IPS DF 4.7 (cell line): ENCODE data around the gene NCR1.
"Not testable (repeated sequence)": the region's sequence is repeated elsewhere in the genome, so short reads cannot be mapped to it uniquely, and the experiment has no call there.

Experiments used
- DNase-seq: peaks from one replicate; pipeline ENCODE4 v3.0.0-alpha.2; 2013; ENCODE audit warnings: low spot score; ENCODE audit errors: extremely low read depth

NCR1 gene, protein sequence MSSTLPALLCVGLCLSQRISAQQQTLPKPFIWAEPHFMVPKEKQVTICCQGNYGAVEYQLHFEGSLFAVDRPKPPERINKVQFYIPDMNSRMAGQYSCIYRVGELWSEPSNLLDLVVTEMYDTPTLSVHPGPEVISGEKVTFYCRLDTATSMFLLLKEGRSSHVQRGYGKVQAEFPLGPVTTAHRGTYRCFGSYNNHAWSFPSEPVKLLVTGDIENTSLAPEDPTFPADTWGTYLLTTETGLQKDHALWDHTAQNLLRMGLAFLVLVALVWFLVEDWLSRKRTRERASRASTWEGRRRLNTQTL

DNA sequence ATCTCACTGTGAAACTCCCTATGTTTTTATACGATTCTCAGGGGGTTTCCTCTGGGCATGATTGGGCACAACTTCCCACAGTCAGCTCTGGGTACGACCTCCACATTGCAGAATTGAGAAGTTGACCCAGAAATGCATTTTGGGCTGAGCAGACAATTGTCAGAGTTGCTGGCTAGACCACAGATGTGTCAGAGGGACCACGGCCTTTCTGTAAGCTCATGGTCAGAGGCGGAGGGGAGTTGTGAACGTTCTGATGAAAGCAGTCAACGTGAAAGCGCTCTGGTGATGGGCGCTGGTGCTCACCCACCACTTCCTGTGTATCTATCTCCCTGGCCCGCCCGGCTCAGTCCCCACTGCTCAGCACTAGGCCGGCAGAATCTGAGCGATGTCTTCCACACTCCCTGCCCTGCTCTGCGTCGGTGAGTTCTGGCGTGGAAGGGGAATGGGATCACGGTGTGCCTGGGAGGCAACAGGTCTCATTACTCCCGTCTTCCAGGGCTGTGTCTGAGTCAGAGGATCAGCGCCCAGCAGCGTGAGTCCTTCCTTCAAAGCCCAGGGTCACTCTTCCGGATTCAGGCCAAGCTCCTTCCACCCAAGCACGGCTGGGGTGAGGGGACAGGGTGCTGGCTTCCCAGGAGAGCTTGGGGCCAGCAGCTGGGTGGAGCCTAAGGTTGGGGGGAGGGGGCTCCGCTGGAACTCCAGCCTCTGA is at the start of gene NCR1:
NCR1 (plus strand) TSS at position 346 of the 709 bp plus-strand sequence; CDS start at position 386, 40 bp downstream.
- no peak for DNase-seq

DNA sequence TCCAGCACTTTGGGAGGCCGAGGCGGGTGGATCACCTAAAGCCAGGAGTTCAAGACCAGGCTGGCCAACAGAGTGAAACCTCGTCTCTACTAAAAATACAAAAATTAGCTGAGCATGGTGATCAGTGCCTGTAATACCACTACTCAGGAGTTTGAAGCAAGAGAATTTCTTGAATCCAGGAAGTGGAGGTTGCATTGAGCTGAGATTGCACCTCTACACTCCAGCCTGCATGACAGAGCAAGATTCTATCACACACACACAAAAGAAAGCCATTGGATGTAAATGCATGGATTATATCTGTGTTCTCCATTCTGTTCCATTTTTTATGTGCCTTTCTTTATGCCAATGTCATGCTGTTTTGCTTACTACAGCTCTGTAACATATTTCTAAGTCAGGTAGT is 47.5 kb upstream of the NCR1 start:
- DNase-seq = not testable (repeated sequence)

DNA sequence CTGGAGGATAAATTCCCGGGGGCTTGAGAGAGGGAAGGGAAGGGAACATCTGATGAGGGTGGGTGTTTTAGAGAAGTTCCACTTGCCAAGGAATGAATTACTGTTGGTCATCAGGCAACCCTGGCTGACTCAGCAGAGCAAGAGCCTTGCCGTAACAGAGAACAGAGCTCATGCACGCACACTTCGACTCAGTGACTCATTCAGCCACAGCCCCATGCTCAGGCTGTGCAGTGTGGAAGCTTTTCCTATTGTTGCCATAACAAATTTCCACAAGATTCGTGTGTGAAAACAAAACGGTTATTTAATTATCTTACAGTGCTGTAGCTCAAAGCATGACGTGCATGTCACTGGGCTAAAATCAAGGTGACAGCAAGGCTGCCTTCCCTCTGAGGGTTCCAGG is 46.5 kb upstream of the NCR1 start:
- DNase-seq = not testable (repeated sequence)

DNA sequence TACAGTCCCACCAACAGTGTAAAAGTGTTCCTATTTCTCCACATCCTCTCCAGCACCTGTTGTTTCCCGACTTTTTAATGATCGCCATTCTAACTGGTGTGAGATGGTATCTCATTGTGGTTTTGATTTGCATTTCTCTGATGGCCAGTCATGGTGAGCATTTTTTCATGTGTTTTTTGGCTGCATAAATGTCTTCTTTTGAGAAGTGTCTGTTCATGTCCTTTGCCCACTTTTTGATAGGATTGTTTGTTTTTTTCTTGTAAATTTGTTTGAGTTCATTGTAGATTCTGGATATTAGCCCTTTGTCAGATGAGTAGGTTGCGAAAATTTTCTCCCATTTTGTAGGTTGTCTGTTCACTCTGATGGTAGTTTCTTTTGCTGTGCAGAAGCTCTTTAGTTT is 42.5 kb upstream of the NCR1 start:
- not testable (repeated sequence) for DNase-seq

DNA sequence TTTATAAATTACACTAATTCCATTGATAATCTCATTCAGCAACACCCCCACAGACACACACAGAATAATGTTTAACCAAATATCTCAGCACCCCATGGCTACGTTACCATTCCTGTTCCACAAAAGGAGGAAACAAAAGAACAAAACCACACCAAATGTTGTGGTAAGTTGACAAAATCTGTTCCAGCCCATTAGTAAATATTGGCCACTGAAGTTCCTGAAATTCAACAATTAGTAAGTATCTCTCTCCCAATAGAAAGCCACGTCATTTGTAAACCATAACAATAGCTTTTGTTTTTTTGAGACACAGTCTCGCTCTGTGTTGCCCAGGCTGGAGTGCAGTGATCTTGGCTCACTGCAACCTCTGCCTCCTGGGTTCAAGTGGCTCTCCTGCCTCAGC is 34.3 kb upstream of the NCR1 start:
- no peak for DNase-seq

DNA sequence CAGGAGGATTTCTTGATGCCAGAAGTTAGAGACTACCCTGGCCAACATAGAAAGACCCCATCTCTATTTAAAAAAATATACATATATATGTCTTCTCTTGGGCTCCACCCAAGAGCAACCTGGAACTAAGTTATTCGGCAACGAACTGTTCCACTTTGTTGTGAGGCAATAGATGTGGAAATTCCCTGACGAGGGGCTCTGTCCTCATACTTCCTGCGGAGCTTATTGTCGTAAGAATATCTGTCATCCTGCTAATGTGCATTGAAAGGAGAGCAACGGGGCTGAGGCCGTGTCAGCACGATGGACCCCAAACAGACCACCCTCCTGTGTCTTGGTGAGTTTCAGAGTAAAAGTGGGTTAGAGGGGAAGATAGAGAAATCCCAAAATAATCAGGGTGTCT is 32.0 kb upstream of the NCR1 start, which contains the start of gene FCAR:
FCAR (plus strand) TSS at position 246 of the 400 bp plus-strand sequence; CDS start at position 301, 55 bp downstream.
- no peak for DNase-seq

DNA sequence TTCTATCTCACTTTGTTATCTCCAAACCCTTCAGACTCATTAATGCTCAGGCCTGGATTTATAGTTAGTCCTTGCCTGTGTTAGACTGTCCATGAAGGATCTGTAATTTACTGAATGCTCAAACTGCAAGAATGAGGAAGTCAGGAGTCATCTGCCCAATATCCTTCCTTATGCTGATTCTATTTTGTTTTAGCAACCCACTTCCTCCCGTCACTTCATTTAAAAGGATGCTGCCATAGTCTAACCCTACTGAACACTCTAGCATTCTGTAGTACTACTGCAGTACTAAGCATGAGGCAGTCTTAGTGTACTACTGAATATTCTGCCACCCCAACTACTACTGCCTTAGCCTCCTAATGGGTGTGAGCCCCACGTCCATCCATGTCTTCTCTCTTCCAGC is 30.4 kb upstream of the NCR1 start:
- no peak for DNase-seq

DNA sequence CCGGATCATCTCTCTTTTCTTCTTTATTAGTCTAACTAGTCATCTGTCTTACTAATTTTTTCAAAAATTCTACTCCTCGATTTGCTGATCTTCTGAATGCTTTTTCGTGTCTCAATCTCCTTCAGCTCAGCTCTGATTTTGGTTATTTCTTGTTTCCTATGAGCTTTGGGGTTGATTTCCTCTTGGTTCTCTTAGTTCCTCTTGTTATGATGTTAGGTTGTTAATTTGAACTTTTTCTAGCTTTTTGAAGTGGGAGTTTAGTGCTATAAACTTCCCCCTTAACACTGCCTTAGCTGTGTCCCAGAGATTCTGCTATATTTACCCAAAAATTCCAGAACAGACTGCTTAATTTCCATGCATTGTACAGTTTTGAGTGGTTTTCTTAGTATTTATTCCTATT is 28.5 kb upstream of the NCR1 start:
- DNase-seq = no peak

DNA sequence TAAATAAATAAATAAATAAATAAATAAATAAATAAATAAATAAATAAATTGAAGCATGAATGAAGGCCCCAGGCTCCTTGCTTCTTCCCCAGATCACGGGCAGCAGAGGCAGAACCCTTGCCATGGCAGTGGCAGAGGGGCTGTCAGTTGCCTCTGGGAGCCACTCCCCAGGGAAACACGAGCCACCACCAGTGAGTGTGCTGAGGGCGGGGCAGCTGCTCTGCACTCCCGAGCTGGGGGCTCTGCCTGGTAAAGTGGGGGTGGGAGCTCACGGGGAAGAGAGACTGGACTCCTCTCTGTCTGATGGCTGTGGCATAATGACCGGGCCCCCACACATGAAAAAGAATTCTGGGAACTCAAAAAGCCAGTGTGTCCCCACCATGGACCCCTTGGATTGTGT is 24.1 kb upstream of the NCR1 start:
- DNase-seq = no peak

DNA sequence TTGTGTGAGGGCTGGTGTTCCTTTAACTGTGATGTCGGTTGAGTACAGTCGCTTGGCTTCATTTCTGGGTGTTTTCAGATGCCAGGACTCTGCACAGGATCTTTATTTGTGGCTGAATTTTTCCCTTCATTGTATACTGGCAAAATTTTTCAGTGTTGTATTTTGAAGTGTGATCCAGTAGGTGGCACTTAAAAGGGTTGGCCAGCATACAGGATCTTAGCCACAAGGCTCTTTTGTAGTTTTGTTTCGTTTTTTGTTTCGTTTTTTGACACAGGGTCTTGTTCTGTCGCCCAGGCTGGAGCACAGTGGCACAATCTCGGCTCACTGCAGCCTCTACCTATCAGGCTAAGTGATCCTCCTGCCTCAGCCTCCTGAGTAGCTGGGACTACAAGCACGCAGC is 23.2 kb upstream of the NCR1 start:
- DNase-seq = no peak

DNA sequence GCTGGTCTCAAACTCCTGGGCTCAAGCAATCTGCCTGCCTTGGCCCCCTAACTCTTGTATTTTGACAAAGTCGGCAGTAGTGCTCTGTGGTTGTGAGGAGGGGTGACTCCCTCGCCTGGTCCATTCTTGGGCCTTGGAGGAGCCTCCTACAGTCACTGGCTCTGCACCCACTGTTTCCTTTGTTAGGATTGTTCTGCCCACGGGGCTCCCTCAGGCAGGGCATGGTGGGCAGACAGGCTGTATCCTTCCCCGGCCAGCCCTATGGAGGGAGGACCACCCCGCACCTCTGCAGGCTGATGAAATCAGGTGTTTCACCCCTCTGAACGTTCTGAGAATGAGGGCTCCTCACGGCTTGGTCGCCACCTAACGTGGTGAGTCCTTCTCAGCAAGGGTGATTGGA is 22.7 kb upstream of the NCR1 start:
- no peak for DNase-seq

DNA sequence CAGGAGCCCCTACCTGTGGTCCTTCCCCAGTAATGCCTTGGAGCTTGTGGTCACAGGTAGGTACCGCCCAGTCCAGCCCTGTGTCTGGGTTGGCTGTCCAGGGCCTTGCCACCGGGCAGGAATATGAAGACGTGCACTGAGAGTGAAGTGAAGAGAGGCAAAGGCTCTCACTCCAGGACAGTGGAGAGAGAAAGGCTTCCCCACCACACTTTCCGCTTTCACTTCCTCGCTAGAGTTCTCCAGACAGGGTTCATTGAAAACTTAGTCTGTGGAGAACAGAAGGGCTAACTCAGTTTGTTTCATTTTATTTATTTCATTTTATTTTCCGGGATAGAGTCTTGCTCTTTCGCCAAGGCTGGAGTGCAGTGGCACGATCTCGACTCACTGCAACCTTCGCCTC is 17.7 kb upstream of the NCR1 start:
- DNase-seq = no peak

DNA sequence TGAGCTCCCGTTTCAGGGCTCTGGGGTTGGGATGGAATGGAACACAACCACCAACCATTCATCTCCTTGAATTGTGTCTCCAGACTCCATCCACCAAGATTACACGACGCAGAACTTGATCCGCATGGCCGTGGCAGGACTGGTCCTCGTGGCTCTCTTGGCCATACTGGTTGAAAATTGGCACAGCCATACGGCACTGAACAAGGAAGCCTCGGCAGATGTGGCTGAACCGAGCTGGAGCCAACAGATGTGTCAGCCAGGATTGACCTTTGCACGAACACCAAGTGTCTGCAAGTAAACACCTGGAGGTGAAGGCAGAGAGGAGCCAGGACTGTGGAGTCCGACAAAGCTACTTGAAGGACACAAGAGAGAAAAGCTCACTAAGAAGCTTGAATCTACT is 16.4 kb upstream of the NCR1 start:
- DNase-seq = no peak

DNA sequence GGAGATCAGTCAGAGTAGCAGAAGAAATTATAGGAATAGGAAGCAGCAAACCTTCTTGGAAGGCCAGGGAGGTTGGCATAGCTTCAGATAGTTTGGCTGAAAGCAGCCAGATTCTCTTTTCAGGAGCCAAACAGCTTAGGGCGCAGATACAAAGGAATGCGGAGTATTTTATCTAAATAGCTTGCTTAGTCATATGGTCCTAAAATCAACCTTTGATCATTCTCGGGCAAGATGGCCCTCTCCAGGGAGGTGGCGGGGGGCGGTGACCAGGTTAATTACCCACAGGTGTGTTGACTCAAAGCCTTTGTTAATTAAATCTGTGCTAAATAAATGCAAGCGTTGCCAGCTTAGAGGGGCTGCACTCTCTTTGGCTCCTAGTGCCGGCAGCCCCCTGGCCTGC is 12.5 kb upstream of the NCR1 start:
- no peak for DNase-seq

DNA sequence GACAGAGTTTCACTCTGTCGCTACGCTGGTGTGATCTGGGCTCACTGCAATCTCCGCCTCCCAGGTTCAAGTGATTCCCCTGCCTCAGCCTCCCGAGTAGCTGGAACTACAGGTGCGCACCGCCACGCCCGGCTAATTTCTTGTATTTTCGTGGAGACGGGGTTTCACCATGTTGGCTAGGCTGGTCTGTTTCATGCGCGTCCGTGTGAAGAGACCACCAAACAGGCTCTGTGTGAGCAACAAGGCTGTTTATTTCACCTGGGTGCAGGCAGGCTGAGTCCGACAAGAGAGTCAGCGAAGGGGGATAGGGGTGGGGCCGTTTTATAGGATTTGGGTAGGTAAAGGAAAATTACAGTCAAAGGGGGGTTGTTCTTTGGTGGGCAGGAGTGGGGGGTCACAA is 11.8 kb upstream of the NCR1 start:
- not testable (repeated sequence) for DNase-seq

DNA sequence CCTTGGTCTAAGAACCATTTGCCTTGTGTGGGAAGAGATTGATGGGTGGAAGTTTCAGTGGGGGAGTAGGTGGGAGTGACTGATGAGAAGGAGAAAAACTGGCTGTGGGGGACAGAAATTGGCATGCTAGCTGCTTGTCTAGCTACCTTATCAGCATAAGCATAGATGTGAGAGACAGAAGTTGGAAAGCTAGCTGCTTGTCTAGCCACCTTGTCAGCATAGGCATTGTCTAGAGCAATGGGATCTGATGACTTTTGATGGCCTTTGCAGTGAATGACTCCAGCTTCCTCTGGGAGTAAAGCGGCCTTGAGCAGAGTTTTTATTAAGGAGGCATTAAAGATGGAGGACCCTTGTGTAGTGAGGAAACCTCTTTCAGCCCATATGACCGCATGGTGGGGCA is 9.9 kb upstream of the NCR1 start:
- no peak for DNase-seq

DNA sequence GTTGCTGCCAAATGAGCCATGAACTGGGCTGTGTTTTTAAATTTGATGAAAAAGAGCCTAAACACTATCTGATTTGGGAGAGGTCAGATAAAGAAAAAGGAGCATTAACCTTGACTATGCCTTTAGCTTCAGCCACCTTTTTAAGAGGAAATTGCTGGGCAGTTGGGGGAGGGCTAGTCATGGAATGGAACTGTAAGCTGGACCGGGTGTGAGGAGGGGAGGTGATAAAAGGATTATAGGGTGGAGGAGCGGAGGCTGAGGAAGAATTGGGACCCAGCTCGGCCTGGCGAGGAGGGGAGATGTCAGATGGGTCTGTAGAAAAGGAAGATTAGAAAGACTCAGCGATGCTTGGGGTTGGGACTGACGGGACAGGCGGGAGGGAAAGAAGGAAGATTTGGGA is 7.3 kb upstream of the NCR1 start:
- DNase-seq = not testable (repeated sequence)

DNA sequence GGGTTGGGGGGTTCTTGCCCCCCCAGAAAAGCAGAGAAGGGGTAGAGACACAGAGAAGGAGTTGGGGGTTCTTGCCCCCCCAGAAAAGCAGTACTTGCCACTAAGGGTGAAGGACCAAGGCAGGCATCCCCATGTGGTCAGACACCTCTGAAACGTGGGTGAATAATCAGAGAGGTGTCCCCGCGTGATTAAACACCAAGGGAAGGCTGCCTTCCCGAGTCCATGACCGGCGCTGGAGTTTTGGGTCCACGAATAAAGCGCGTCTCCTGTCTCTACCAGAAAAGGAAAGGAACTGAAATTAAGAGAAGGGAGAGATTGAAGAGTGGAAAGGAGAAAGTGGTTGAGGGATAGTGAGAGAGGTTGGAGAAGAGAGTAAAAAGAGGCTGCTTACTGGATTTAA is 6.3 kb upstream of the NCR1 start:
- not testable (repeated sequence) for DNase-seq

DNA sequence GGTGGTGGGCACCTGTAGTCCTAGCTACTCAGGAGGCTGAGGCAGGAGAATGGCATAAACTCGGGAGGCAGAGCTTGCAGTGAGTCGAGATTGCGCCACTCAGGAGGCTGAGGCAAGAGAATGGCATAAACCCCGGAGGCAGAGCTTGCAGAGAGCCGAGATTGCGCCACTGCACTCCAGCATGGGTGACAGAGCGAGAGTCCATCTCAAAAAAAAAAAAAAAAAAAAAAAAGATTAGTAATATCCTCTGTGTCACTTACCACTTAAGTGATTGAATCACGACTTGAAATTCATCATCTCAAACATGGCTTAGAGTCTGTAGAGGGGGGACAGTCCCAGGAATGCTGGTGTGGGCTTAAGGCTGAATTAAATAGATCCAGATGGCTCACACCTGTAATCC is 4.8 kb upstream of the NCR1 start:
- not testable (repeated sequence) for DNase-seq

DNA sequence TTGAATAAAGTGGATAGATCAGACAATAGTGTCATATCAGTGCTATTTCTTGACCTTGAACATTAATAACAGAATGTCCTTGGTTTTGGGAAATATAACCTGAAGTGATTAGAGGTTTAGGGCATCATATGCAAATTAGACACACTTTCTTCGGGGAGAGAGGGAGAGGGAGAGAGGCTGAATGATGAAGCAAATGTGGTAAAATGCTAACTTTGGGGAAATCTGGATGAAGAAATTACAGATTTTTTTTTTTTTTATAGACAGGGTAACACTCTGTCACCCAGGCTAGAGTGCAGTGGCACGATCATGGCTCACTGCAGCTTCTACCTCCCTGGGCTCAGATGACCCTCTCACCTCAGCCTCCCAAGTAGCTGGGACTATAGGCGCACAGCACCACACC is 3.9 kb upstream of the NCR1 start:
- no peak for DNase-seq

DNA sequence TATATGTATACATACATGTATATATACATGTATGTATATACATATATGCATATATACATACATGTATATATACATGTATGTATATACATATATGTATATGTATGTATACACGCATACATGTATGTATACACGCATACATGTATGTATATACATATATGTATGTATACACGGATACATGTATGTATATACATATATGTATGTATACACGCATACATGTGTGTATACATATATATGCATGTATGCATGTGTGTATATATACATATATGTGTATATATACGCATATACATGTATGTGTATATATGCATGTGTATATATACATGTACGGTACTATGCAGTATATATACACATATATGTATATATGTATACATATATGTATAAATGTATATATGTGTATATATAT is 2.6 kb upstream of the NCR1 start:
- no peak for DNase-seq

DNA sequence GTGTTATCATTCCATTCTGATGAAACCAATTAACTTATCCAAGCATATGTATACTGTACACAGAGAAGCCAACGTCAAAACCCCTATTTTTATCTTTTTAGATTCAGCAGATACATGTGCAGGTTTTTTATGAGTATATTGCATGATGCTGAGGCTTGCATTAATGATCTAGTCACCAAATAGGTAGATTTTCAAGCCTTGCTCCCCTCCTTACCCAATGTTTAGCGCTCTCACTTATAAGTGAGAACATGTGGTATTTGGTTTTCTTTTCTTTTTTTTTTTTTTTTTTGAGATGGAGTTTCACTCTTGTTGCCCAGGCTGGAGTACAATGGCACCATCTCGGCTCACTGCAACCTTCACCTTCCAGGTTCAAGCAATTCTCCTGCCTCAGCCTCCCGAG is 1.7 kb upstream of the NCR1 start:
- DNase-seq = not testable (repeated sequence)

DNA sequence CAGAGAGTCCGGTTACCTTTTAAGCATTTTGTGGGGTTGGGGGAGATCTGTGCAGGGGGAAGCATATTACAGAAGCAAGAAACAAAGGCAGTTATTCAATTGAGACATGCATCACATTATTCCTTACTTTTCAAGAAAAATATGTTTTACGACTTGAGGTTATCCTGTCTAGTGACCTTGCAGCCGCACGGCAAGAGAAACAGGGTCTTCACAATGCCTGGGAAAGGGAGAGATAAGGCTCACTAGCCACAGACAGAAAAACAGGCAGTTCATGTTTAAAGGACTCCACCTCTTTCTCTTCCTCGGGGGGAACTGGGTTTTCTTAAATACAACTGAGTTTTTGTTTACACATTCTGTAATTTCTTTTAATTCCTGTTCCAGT is 536 bp upstream of the NCR1 start:
- no peak for DNase-seq
